ENCODE measurements around the gene CIT.

Gene CIT

GRCh38 chr12:119687406-119687805 lies 189.7 kb downstream of the CIT start:
- Histone ChIP-seq H3K27ac (no peak overlapping the region), H3K27me3 (no peaks in the 10 kb centered on the region), H3K4me1 (no peaks in the 10 kb centered on the region), H3K4me3 (no peak overlapping the region), H3K9me3 (no peaks in the 10 kb centered on the region), H3K36me3 (peaks cover 0 to 1% (median 0%) of the 10 kb centered on the region in 3 donors)
- no peak for TF ChIP-seq CTCF (IDR thresholded peaks at IDR 0.05)
- no peak for DNase-seq
- intact Hi-C loops (cut with DNase I; ENCODE audit: low total_unique reads) = no loop called here

DNA sequence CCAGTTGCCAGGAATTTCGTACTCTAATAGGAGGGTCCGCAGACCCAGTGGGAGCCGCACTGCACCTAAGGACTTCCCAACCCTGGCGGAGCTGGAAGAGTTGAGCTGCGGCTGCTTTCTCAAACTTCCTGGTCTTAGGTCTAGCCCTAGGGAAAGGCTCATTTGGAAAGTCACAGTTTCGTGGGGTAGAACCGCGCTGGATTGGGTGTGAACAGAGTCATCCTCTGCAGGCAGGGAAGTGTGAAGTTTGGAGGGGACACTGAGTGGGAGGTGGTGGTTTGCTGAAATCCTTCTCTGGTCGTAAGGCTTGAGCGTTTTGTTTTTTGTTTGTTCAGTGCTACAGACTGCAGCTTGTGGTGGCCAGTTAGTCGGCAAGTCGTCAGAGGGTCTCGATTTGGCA lies 190.3 kb downstream of the CIT start:
- intact Hi-C loops (cut with DNase I; ENCODE audit: low total_unique reads) = no loop called here
- peak in 1 of 2 donors; percentile 35 for DNase-seq
- Histone ChIP-seq H3K27me3 (no peaks in the 10 kb centered on the region), H3K36me3 (peaks cover 0 to 5% (median 2%) of the 10 kb centered on the region in 3 donors), H3K9me3 (no peaks in the 10 kb centered on the region), H3K27ac (no peak overlapping the region), H3K4me1 (no peaks in the 10 kb centered on the region), H3K4me3 (no peak overlapping the region)
- no peak for TF ChIP-seq CTCF (IDR thresholded peaks at IDR 0.05)

- DNase-seq = no peak
- Histone ChIP-seq H3K4me3 (no peak overlapping the region), H3K36me3 (peaks cover under 1 to 6% (median 5%) of the 10 kb centered on the region in 3 donors), H3K9me3 (no peaks in the 10 kb centered on the region), H3K27ac (no peak overlapping the region), H3K4me1 (no peaks in the 10 kb centered on the region), H3K27me3 (no peaks in the 10 kb centered on the region)
- no peak for TF ChIP-seq CTCF (IDR thresholded peaks at IDR 0.05)
- intact Hi-C loops (cut with DNase I; ENCODE audit: low total_unique reads) = no loop called here
Observed at GRCh38 chr12:119686355-119686754, 190.8 kb downstream of the CIT start.

DNA sequence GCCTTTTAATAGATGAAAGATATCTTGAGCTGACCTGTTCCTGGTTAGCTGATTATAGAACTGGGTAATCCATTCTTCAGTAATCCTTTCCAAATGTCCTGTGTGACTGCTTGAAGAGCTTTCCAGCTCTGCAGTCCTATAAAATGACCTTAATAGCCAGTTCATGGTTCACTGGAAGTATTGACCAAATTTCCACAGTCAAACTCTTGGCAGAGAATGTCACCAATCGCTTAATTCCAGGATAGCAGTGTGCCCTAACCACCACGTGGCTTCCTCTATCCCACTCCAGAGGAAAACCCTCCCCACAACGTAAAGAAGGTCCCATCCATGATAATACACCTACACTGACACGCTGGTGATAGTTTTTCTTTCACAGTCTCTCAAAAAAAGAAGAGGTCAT lies 191.7 kb downstream of the CIT start:
- H3K4me3 ChIP-seq = no peak overlapping the region
- no peak for DNase-seq
- no peaks in the 10 kb centered on the region for H3K9me3 ChIP-seq
- no peak overlapping the region for H3K27ac ChIP-seq
- no peak for TF ChIP-seq CTCF (IDR thresholded peaks at IDR 0.05)
- H3K27me3 ChIP-seq = no peaks in the 10 kb centered on the region
- intact Hi-C loops (cut with DNase I; ENCODE audit: low total_unique reads) = no loop called here
- peaks cover 5 to 16% (median 11%) of the 10 kb centered on the region in 3 donors for H3K36me3 ChIP-seq
- H3K4me1 ChIP-seq = no peaks in the 10 kb centered on the region

- no peaks in the 10 kb centered on the region for H3K27me3 ChIP-seq
Observed at GRCh38 chr12:119684711-119685369, 192.3 kb downstream of the CIT start.

More at GRCh38 chr12:119684711-119685369, 192.3 kb downstream of the CIT start:
- DNase-seq = no peak
- Histone ChIP-seq H3K4me1 (no peaks in the 10 kb centered on the region), H3K4me3 (no peak overlapping the region), H3K36me3 (peaks cover 9 to 22% (median 16%) of the 10 kb centered on the region in 3 donors), H3K9me3 (no peaks in the 10 kb centered on the region), H3K27ac (no peak overlapping the region)
- TF ChIP-seq CTCF (IDR thresholded peaks at IDR 0.05) = no peak
- intact Hi-C loops (cut with DNase I; ENCODE audit: low total_unique reads) = no loop called here
